WTC11 (cell line): ENCODE results near the gene METTL24.

ENCODE experiments used
- ETV6 ChIP-seq: sonication (generic); formaldehyde crosslinking; IDR thresholded peaks from 2 replicates; pipeline ENCODE4 v1.8.1; 2022; ENCODE audit warnings: mild to moderate bottlenecking, missing genetic modification reagents
- SMAD3 ChIP-seq: sonication (generic); formaldehyde crosslinking; IDR thresholded peaks from 2 replicates; pipeline ENCODE4 v1.8.0; 2022; ENCODE audit warnings: missing genetic modification reagents, mild to moderate bottlenecking, borderline replicate concordance
- SP1 ChIP-seq: sonication (generic); formaldehyde crosslinking; conservative IDR thresholded peaks from 2 replicates; pipeline ENCODE4 v1.8.1; 2022; ENCODE audit warnings: missing genetic modification reagents
- ZNF232 ChIP-seq: sonication (generic); formaldehyde crosslinking; IDR thresholded peaks from 2 replicates; pipeline ENCODE4 v1.8.0; 2022; ENCODE audit warnings: mild to moderate bottlenecking, missing genetic modification reagents
- ZNF317 ChIP-seq: sonication (generic); formaldehyde crosslinking; IDR thresholded peaks from 2 replicates; pipeline ENCODE4 v1.8.1; 2023; ENCODE audit warnings: low read depth, mild to moderate bottlenecking, moderate library complexity, missing genetic modification reagents, borderline replicate concordance
- TF ChIP-seq, protein P1 (sequence below): fragments of 200-600 bp; IDR thresholded peaks from 2 replicates; pipeline ENCODE4 v1.8.0; 2022; ENCODE audit warnings: antibody characterized with exemption

DNA sequence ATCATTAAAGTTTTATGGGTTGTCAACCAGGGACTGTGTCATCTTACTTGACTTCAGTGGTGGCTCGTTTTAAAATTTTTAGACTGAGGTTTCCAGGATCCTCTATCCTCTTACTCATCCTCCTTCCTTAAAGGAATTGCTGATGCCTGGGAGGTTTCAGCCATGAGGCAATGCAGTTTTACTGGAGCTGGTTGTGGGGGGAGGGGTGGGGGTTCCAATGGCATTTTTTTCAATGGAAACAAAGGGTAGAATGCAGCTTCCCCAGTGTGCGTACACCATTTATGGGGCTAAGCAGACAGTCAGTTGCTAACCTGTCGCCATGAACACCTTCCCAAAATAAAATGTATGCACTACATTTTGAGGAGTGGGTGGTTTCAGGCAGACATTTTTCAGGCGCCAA, 88.0 kb downstream of the METTL24 start:
- TF ChIP-seq ZNF232 (no peak), ZNF317 (no peak), ETV6 (CRISPR knock-in tag) (no peak), SMAD3 (no peak), SP1 (CRISPR knock-in tag) (no peak)
- TF ChIP-seq, protein P1, sequence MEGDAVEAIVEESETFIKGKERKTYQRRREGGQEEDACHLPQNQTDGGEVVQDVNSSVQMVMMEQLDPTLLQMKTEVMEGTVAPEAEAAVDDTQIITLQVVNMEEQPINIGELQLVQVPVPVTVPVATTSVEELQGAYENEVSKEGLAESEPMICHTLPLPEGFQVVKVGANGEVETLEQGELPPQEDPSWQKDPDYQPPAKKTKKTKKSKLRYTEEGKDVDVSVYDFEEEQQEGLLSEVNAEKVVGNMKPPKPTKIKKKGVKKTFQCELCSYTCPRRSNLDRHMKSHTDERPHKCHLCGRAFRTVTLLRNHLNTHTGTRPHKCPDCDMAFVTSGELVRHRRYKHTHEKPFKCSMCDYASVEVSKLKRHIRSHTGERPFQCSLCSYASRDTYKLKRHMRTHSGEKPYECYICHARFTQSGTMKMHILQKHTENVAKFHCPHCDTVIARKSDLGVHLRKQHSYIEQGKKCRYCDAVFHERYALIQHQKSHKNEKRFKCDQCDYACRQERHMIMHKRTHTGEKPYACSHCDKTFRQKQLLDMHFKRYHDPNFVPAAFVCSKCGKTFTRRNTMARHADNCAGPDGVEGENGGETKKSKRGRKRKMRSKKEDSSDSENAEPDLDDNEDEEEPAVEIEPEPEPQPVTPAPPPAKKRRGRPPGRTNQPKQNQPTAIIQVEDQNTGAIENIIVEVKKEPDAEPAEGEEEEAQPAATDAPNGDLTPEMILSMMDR: no peak
